Measurements from ENCODE around the gene KCNQ1.

Gene KCNQ1

GRCh38 chr11:2521733-2522630, 77.2 kb downstream of the KCNQ1 start:
- H3K36me3 ChIP-seq, result no peaks in the 10 kb centered on the region
- no peak for TF ChIP-seq CTCF (IDR thresholded peaks at IDR 0.05; ENCODE audit: low read depth, low read length)
- H3K4me3 ChIP-seq (ENCODE audit: low read depth, low read length), result no peak overlapping the region
- no peaks in the 10 kb centered on the region for H3K27me3 ChIP-seq (ENCODE audit: insufficient read depth, low read depth, severe bottlenecking)
- no peak overlapping the region for H3K27ac ChIP-seq
- H3K9me3 ChIP-seq (ENCODE audit: severe bottlenecking), result no peaks in the 10 kb centered on the region
- peak; percentile 2 for DNase-seq

- TF ChIP-seq CTCF (IDR thresholded peaks at IDR 0.05; ENCODE audit: low read depth, low read length), result no peak
- Histone ChIP-seq H3K27ac (no peak overlapping the region), H3K9me3 (ENCODE audit: severe bottlenecking) (no peaks in the 10 kb centered on the region), H3K27me3 (ENCODE audit: insufficient read depth, low read depth, severe bottlenecking) (no peaks in the 10 kb centered on the region), H3K36me3 (no peaks in the 10 kb centered on the region), H3K4me3 (ENCODE audit: low read depth, low read length) (no peak overlapping the region)
- DNase-seq, result peak; percentile 6
These were observed 77.9 kb downstream of the KCNQ1 start for GRCh38 chr11:2522631-2523255.

DNA sequence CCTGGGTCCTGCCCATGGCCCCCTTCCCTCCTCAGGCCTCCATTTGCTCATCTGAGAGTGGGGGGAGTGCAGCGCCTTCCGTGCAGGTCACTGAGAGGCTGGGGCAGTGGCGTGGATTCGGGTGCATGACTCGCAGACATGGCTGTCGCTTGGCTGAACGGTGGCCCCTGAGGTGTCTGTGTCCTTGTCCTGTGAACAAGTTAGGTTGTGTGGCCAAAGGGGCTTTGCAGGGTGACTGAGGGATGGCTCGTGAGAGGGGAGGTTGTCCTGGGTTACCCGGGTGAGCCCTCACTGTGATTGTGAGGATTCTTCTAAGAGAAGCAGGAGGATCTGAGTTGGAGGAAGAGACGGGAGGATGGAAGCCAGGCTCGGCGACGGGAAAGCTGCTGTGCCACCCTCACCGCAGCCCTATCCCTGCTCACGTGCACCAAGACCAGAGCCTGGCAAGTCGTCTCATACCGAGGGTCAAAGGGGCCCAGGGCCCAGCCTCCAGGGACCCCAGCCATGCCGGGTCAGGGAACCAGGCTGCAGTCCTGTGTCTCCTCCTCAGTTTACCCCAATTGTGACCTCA, 79.1 kb downstream of the KCNQ1 start:
- Histone ChIP-seq H3K27me3 (ENCODE audit: insufficient read depth, low read depth, severe bottlenecking) (no peaks in the 10 kb centered on the region), H3K4me3 (ENCODE audit: low read depth, low read length) (no peak overlapping the region), H3K27ac (no peak overlapping the region), H3K9me3 (ENCODE audit: severe bottlenecking) (no peaks in the 10 kb centered on the region), H3K36me3 (no peaks in the 10 kb centered on the region)
- TF ChIP-seq CTCF (IDR thresholded peaks at IDR 0.05; ENCODE audit: low read depth, low read length), result no peak
- peak; percentile 5 for DNase-seq

DNA sequence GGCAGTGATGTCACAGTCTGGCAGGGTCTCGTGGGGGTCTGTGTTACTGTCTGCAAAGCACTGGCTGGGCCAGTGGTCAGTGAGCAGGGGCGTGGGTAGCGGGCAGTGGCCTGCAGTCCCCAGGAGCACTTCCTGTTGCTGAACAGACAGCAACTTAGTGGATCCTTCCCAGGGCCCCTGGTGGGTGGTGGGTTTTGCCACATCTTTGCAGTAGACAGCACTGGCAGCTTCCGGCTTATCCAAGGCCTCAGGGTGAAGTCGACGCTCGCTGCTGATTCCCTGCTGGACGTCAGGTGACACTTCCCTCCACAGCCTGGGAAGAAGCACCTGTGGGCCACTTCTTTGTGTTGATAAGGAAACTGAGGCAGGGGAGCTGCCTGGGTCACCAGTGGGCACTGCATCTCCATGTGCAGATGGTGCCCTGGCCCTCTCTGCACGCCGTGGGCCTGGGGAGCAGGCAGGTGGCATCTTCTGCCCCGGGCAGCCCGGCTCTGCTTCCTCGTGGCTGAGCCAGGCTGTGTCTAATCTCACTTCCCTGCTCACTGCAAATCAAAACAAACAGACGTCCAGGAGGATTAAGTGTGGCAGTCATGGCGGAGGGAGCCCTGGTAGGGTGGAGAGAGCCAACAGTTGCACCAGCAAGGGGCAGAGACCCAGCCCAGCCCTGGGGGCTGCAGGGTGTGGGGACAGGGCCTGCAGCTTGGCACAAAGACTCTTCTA, 79.8 kb downstream of the KCNQ1 start:
- TF ChIP-seq CTCF (IDR thresholded peaks at IDR 0.05; ENCODE audit: low read depth, low read length), result no peak
- DNase-seq, result peak; percentile 16
- no peaks in the 10 kb centered on the region for H3K9me3 ChIP-seq (ENCODE audit: severe bottlenecking)
- H3K36me3 ChIP-seq, result no peaks in the 10 kb centered on the region
- no peaks in the 10 kb centered on the region for H3K27me3 ChIP-seq (ENCODE audit: insufficient read depth, low read depth, severe bottlenecking)
- no peak overlapping the region for H3K4me3 ChIP-seq (ENCODE audit: low read depth, low read length)
- 0 out of 2 replicates have a peak overlapping the region, but pooled peaks have one; percentile 18 for H3K27ac ChIP-seq

GRCh38 chr11:2525166-2525861, 80.5 kb downstream of the KCNQ1 start:
- Histone ChIP-seq H3K27ac (no peak overlapping the region), H3K27me3 (ENCODE audit: insufficient read depth, low read depth, severe bottlenecking) (no peaks in the 10 kb centered on the region), H3K36me3 (no peaks in the 10 kb centered on the region), H3K9me3 (ENCODE audit: severe bottlenecking) (no peaks in the 10 kb centered on the region), H3K4me3 (ENCODE audit: low read depth, low read length) (no peak overlapping the region)
- no peak for TF ChIP-seq CTCF (IDR thresholded peaks at IDR 0.05; ENCODE audit: low read depth, low read length)
- DNase-seq, result peak; percentile 6
